NCI-H2081 treated with DMSO at 0.1 percent for 48 hours (cell line): ENCODE results near the gene DHDH.

Experiments
- DNase-seq: peaks from one replicate; lab custom pipeline; 2025; lab: John Stamatoyannopoulos, UW

DHDH gene

DNA sequence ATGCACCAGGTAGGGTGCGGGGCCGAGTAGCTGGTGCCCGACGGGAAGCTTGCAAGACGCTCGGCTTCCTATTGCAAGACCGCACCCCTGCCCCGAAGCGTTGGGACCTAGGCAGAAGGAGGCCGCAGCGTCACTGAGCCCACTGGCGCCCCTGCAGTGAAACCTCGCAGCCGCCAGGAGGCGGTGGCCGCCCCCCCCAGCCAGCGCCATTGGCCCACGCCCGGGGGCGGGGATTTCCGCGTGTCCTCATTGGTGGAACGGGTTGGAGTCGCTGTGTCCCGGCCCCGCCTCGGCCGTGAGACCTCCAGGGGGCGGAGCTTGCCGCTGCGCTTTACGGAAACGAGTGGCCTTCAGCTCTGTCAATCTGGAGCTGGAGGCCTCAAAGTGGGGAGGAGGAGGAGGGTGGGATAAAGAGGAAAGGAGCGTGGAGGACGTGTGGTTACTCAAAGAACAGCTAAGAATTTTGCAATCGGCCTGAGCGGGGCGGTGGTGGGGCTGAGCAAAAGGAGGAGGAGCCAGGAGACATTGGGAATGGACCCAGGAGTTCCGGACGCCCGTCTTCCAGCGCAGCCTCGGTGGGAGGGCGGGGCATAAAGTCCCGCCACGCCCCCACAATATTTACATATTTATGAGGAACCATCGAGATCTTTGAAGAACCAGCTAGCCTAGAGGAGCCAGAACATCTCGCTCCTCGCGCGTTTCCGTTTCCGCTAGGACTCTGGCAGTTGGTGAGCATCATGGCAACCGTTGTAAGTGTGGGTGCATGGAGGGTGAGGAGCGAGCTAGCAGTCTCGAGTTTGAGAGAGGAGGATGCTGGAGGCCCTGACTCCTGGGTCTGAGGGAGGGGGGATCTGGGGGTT, 59.9 kb downstream of the DHDH start, which contains the start of the genes GYS1 and RUVBL2:
GYS1 (minus strand) TSS at position 135 of the 860 bp plus-strand sequence. CDS start 197 bp downstream, outside the sequence.
RUVBL2 (plus strand) TSS at position 713 of the 860 bp plus-strand sequence; CDS start at position 738, 25 bp downstream.
- peak; percentile 95 for DNase-seq

DNA sequence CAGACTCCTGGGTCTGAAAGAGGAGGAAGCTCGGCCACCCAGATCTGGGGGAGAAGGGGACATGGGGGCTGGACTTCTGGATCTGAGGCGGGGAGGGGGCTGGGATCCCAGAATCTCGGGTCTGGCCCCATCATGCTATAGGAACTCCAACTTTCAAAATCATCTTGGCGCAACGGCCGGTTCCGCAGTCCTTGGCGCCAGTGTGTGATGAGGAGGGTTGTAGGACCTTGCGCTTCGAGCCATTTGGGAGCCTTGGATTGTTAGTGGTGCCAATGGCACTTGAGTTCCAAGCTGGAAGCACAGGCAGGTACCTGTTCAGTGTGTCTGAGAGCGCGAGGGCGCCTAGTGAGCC, 60.5 kb downstream of the DHDH start:
- no peak for DNase-seq
